Smooth muscle cell (in vitro differentiated cells): Measurements from ENCODE around the gene DAW1. TPM values are rescaled to one million over a fixed set of nuclear protein-coding genes. Genes with fewer than 3 reads are reported as not detected.
A peak's percentile ranks its signal among the peaks of the same experiment; 100 is the strongest.

Experiments used
- DNase-seq: peaks from one replicate; lab custom pipeline; 2025; ENCODE audit not compliant: unreplicated experiment; lab: John Stamatoyannopoulos, UW
- H2AFZ ChIP-seq: fragments of 200-600 bp; sonication (generic); 2 replicates; pipeline ENCODE4 v1.6.0; 2016; ENCODE audit warnings: antibody characterized with exemption, low read depth, mild to moderate bottlenecking
- H3F3A ChIP-seq: fragments of 200-600 bp; sonication (generic); 2 replicates; pipeline ENCODE4 v1.6.0; 2017; ENCODE audit warnings: antibody characterized with exemption, low read depth
- H3K27ac ChIP-seq: fragments of 200-600 bp; sonication (generic); 2 replicates; pipeline ENCODE4 v1.5.1; 2016; ENCODE audit warnings: low read depth, mild to moderate bottlenecking
- H3K27me3 ChIP-seq: fragments of 200-600 bp; sonication (generic); 2 replicates; pipeline ENCODE4 v1.6.1; 2016; ENCODE audit warnings: low read depth, mild to moderate bottlenecking
- H3K36me3 ChIP-seq: fragments of 200-600 bp; sonication (generic); 2 replicates; pipeline ENCODE4 v1.5.1; 2016; ENCODE audit warnings: low read depth
- H3K4me1 ChIP-seq: fragments of 200-600 bp; sonication (generic); 2 replicates; pipeline ENCODE4 v1.5.1; 2016; ENCODE audit warnings: low read depth
- H3K4me2 ChIP-seq: fragments of 200-600 bp; sonication (generic); 2 replicates; pipeline ENCODE4 v1.6.0; 2016; ENCODE audit warnings: mild to moderate bottlenecking
- H3K4me3 ChIP-seq: fragments of 200-600 bp; sonication (generic); 2 replicates; pipeline ENCODE4 v1.5.1; 2016; ENCODE audit warnings: mild to moderate bottlenecking
- H3K79me2 ChIP-seq: fragments of 200-600 bp; sonication (generic); 2 replicates; pipeline ENCODE4 v1.6.0; 2016; ENCODE audit warnings: low read depth, mild to moderate bottlenecking
- H3K9ac ChIP-seq: fragments of 200-600 bp; sonication (generic); 2 replicates; pipeline ENCODE4 v1.6.0; 2016; ENCODE audit warnings: low read depth
- H3K9me3 ChIP-seq: fragments of 200-600 bp; sonication (generic); replicated peaks from 2 replicates; pipeline ENCODE4 v1.5.1; 2016; ENCODE audit warnings: low read depth
- H4K20me1 ChIP-seq: fragments of 200-600 bp; sonication (generic); 2 replicates; pipeline ENCODE4 v1.6.0; 2016; ENCODE audit warnings: low read depth
- WGBS: methylation state at CpG from one replicate; pipeline ENCODE4 v1.1.7; 2016; ENCODE audit warnings: low lambda C conversion rate; 5-methylcytosine and 5-hydroxymethylcytosine counted together
- polyA plus RNA-seq: library from polyadenylated mRNA; unstranded; fragments of >200 nt; fragmentation: Nextera tagmentation; extraction: Ambion mirVana; gene quantifications from 2 replicates; pipeline ENCODE4 v1.2.1, GENCODE V29; 2016
- total RNA-seq: library from RNA; depleted of rRNA; stranded (reverse); fragments of >200 nt; gene quantifications from 2 replicates; pipeline ENCODE4 v1.2.3, GENCODE V29; 2014
- TF ChIP-seq, protein P1 (sequence below): fragments of 200-600 bp; sonication (generic); IDR thresholded peaks from 2 replicates; pipeline ENCODE4 v1.5.1; 2017; ENCODE audit warnings: borderline replicate concordance, mild to moderate bottlenecking, antibody characterized with exemption; ENCODE audit not compliant: insufficient read depth, poor library complexity, severe bottlenecking

Gene DAW1
- total and polyA plus RNA-seq, 2 experiments from 2014 or later: not detected

- Histone ChIP-seq H3K4me1 (no peaks in the 10 kb centered on the region), H3K36me3 (no peaks in the 10 kb centered on the region), H3K4me3 (no peak overlapping the region), H3K4me2 (no peak overlapping the region), H3F3A (no peaks in the 10 kb centered on the region), H3K79me2 (no peaks in the 10 kb centered on the region), H3K27me3 (no peaks in the 10 kb centered on the region), H2AFZ (no peak overlapping the region), H3K9me3 (no peaks in the 10 kb centered on the region), H3K27ac (no peak overlapping the region), H3K9ac (no peak overlapping the region), H4K20me1 (no peaks in the 10 kb centered on the region)
- WGBS: 89% methylated on average over 3 of the region's 3 CpGs
- TF ChIP-seq, protein P1, sequence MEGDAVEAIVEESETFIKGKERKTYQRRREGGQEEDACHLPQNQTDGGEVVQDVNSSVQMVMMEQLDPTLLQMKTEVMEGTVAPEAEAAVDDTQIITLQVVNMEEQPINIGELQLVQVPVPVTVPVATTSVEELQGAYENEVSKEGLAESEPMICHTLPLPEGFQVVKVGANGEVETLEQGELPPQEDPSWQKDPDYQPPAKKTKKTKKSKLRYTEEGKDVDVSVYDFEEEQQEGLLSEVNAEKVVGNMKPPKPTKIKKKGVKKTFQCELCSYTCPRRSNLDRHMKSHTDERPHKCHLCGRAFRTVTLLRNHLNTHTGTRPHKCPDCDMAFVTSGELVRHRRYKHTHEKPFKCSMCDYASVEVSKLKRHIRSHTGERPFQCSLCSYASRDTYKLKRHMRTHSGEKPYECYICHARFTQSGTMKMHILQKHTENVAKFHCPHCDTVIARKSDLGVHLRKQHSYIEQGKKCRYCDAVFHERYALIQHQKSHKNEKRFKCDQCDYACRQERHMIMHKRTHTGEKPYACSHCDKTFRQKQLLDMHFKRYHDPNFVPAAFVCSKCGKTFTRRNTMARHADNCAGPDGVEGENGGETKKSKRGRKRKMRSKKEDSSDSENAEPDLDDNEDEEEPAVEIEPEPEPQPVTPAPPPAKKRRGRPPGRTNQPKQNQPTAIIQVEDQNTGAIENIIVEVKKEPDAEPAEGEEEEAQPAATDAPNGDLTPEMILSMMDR: no peak
- no peak for DNase-seq
Observed at GRCh38 chr2:227855440-227855839, 16.0 kb upstream of the DAW1 start.

- no peaks in the 10 kb centered on the region for H3F3A ChIP-seq
- no peak for DNase-seq
- no peak overlapping the region for H3K27ac ChIP-seq
- no peak overlapping the region for H3K4me2 ChIP-seq
- no peaks in the 10 kb centered on the region for H3K4me1 ChIP-seq
- WGBS: 92% methylated on average over 2 of the region's 2 CpGs
- no peak overlapping the region for H2AFZ ChIP-seq
- no peaks in the 10 kb centered on the region for H3K9me3 ChIP-seq
- H3K4me3 ChIP-seq: no peak overlapping the region
- H3K27me3 ChIP-seq: no peaks in the 10 kb centered on the region
- no peaks in the 10 kb centered on the region for H3K79me2 ChIP-seq
- H4K20me1 ChIP-seq: no peaks in the 10 kb centered on the region
- H3K9ac ChIP-seq: no peak overlapping the region
- no peaks in the 10 kb centered on the region for H3K36me3 ChIP-seq
- TF ChIP-seq, protein P1: no peak
Observed at GRCh38 chr2:227856697-227857096, 14.7 kb upstream of the DAW1 start.

DNA sequence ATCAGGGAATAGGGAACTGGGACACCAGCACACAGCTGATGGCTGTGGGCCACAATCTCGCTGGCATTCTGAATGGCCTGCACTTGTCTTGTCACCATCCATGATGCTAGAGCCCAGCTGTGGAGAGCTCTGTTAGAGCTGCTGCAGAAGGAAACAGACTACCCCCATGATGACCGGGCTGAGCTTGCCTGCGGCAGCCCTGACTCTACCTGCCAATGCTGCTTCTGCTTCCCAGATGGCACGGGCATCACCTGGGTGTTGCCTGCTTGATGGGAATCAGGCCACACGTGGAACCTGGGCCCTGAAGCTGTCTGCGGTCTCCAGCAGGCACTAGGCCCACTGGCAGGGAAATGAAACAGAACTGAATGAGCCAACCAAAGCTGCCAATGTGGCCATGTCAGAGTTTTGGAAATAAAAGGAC lies 11.2 kb upstream of the DAW1 start:
- Histone ChIP-seq H3K4me1 (peaks cover 18% of the 10 kb centered on the region), H2AFZ (no peak overlapping the region), H3K4me2 (no peak overlapping the region), H3K9ac (no peak overlapping the region), H3K27ac (no peak overlapping the region), H3K4me3 (no peak overlapping the region), H3F3A (peaks cover 7% of the 10 kb centered on the region), H3K36me3 (no peaks in the 10 kb centered on the region), H3K27me3 (no peaks in the 10 kb centered on the region), H4K20me1 (no peaks in the 10 kb centered on the region), H3K9me3 (no peaks in the 10 kb centered on the region), H3K79me2 (no peaks in the 10 kb centered on the region)
- TF ChIP-seq, protein P1: no peak
- WGBS: 94% methylated on average over 6 of the region's 6 CpGs
- DNase-seq: no peak

DNA sequence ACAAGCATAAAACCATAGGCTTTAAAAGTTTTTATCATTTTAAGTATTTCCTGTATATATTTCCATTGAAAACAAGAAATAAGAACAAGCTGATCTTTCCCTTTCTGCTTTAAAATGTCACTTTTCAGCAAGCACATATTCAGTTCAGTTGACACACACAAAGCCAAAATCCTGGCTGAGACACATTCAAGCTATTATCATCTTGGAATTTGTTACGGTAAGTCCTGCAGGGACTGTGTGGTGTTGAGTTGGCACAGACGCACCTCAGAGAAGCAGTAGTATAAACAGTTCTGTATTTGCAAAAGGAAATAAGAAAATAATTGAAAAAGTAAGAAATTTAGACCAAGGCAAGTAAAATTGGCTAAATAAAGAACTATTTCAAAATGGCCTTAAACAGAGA lies 10.4 kb upstream of the DAW1 start:
- H4K20me1 ChIP-seq: no peaks in the 10 kb centered on the region
- no peak overlapping the region for H3K9ac ChIP-seq
- TF ChIP-seq, protein P1: no peak
- H3K4me1 ChIP-seq: peaks cover 18% of the 10 kb centered on the region
- H3K4me3 ChIP-seq: no peak overlapping the region
- no peak for DNase-seq
- no peak overlapping the region for H3K27ac ChIP-seq
- H3K4me2 ChIP-seq: no peak overlapping the region
- H2AFZ ChIP-seq: peak overlapping the region; percentile 66
- no peaks in the 10 kb centered on the region for H3K27me3 ChIP-seq
- no peaks in the 10 kb centered on the region for H3K79me2 ChIP-seq
- peaks cover 7% of the 10 kb centered on the region for H3F3A ChIP-seq
- WGBS: 58% methylated on average over 2 of the region's 2 CpGs
- H3K9me3 ChIP-seq: no peaks in the 10 kb centered on the region
- H3K36me3 ChIP-seq: no peaks in the 10 kb centered on the region
